Nephron (organoid): ENCODE measurements around the gene BRK1.
"Not testable (repeated sequence)": the region's sequence is repeated elsewhere in the genome, so short reads cannot be mapped to it uniquely, and the experiment has no call there.

Experiments used
- H3K27ac Mint-ChIP-seq, 3 experiments: 2 replicates each; pipeline ENCODE4 v1.8.0; 2020; ENCODE audit warnings: mixed read lengths in 3 of 3, mild to moderate bottlenecking in 2 of 3, moderate library complexity in 1 of 3
- H3K27me3 Mint-ChIP-seq: 2 replicates; pipeline ENCODE4 v1.8.0; 2021; ENCODE audit warnings: low read depth, mild to moderate bottlenecking, moderate library complexity, mixed read lengths
- H3K36me3 Mint-ChIP-seq: 2 replicates; pipeline ENCODE4 v1.8.0; 2020; ENCODE audit warnings: low read depth, mixed read lengths
- H3K4me1 Mint-ChIP-seq: 2 replicates; pipeline ENCODE4 v1.8.0; 2020; ENCODE audit warnings: mixed read lengths
- H3K4me3 Mint-ChIP-seq, 3 experiments: 2 replicates each; pipeline ENCODE4 v1.8.0; 2020; ENCODE audit warnings: mild to moderate bottlenecking in 3 of 3, mixed read lengths in 3 of 3, moderate library complexity in 2 of 3
- H3K9me3 Mint-ChIP-seq: 2 replicates; pipeline ENCODE4 v1.8.0; 2020; ENCODE audit warnings: mixed read lengths
- CTCF ChIP-seq, 3 experiments: fragments of 200-600 bp; sonication (generic); IDR thresholded peaks; one replicate each; pipeline ENCODE4 v1.5.0; 2021; ENCODE audit warnings: antibody characterized with exemption in 3 of 3; ENCODE audit not compliant: unreplicated experiment in 3 of 3

Gene BRK1

GRCh38 chr3:10116138-10116460, 624 bp downstream of the BRK1 start:
- Mint-ChIP-seq H3K27ac (peak overlapping the region; percentile 85 to 93 (median 87)), H3K4me1 (peaks cover 13% of the 10 kb centered on the region), H3K27me3 (peaks cover 4% of the 10 kb centered on the region), H3K36me3 (peaks cover 12% of the 10 kb centered on the region), H3K4me3 (peak overlapping the region; percentile 98 to 100 (median 100)), H3K9me3 (no peaks in the 10 kb centered on the region)
- no peak for TF ChIP-seq CTCF (IDR thresholded peaks at IDR 0.05; ENCODE audit: unreplicated experiment in 3 of 3)

GRCh38 chr3:10116928-10117327, 1.5 kb downstream of the BRK1 start:
- H3K36me3 Mint-ChIP-seq = peaks cover 16% of the 10 kb centered on the region
- peak overlapping the region; percentile 98 to 100 (median 100) for H3K4me3 Mint-ChIP-seq
- peaks cover 13% of the 10 kb centered on the region for H3K4me1 Mint-ChIP-seq
- no peaks in the 10 kb centered on the region for H3K9me3 Mint-ChIP-seq
- peak overlapping the region in 1 of 3 experiments; percentile 87 for H3K27ac Mint-ChIP-seq
- peaks cover 4% of the 10 kb centered on the region for H3K27me3 Mint-ChIP-seq
- no peak for TF ChIP-seq CTCF (IDR thresholded peaks at IDR 0.05; ENCODE audit: unreplicated experiment in 3 of 3)

DNA sequence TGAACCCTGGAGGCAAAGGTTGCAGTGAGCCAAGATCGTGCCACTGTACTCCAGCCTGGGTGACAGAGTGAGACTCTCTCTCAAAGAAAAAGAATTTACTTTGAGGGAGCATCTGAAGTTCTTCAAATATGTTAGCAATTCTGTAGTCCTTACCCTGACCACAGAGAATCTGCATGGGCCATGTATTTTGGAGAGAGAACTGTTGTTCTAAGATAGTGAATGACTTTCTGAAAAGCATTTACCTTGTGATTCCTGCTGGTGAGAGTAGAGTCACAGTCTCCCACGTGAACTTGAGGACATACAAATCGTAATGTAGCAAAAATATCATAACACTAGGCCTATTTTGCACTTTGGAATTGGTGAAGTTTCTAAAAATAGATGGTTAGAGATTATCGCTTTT, 3.9 kb downstream of the BRK1 start:
- Mint-ChIP-seq H3K36me3 (peaks cover 28% of the 10 kb centered on the region), H3K9me3 (no peaks in the 10 kb centered on the region), H3K4me1 (peaks cover 13% of the 10 kb centered on the region), H3K27me3 (no peaks in the 10 kb centered on the region), H3K4me3 (peak overlapping the region in 1 of 3 experiments; percentile 27), H3K27ac (no peak overlapping the region)
- TF ChIP-seq CTCF (IDR thresholded peaks at IDR 0.05; ENCODE audit: unreplicated experiment in 3 of 3) = no peak

- H3K36me3 Mint-ChIP-seq = peaks cover 40% of the 10 kb centered on the region
- H3K4me3 Mint-ChIP-seq = no peak overlapping the region
- no peak for TF ChIP-seq CTCF (IDR thresholded peaks at IDR 0.05; ENCODE audit: unreplicated experiment in 3 of 3)
- H3K27ac Mint-ChIP-seq = no peak overlapping the region
- no peaks in the 10 kb centered on the region for H3K9me3 Mint-ChIP-seq
- peaks cover 6% of the 10 kb centered on the region for H3K4me1 Mint-ChIP-seq
- H3K27me3 Mint-ChIP-seq = no peaks in the 10 kb centered on the region
Observed at GRCh38 chr3:10121064-10121463, 5.6 kb downstream of the BRK1 start.

- Mint-ChIP-seq H3K4me1 (no peaks in the 10 kb centered on the region), H3K27ac (no peak overlapping the region), H3K27me3 (no peaks in the 10 kb centered on the region), H3K9me3 (no peaks in the 10 kb centered on the region), H3K4me3 (no peak overlapping the region), H3K36me3 (peaks cover 55% of the 10 kb centered on the region)
- TF ChIP-seq CTCF (IDR thresholded peaks at IDR 0.05; ENCODE audit: unreplicated experiment in 3 of 3) = no peak
Observed at GRCh38 chr3:10122724-10123123, 7.2 kb downstream of the BRK1 start.

- H3K27ac Mint-ChIP-seq, H3K4me3 Mint-ChIP-seq, H3K4me1 Mint-ChIP-seq: not testable (repeated sequence)
Observed at GRCh38 chr3:10135872-10136271, 20.4 kb downstream of the BRK1 start.

More at GRCh38 chr3:10135872-10136271, 20.4 kb downstream of the BRK1 start:
- not testable (repeated sequence) for H3K9me3 Mint-ChIP-seq, H3K36me3 Mint-ChIP-seq, H3K27me3 Mint-ChIP-seq
